Neural cell (in vitro differentiated cells): ENCODE measurements around the gene TNS1. TPM values are rescaled to one million over a fixed set of nuclear protein-coding genes. Genes with fewer than 3 reads are reported as not detected.

ENCODE experiments used
- H2AFZ ChIP-seq: fragments of 200-600, 300-800 bp; sonication (generic), shearing (Covaris generic); 2 replicates; pipeline ENCODE4 v1.6.0; 2014; ENCODE audit warnings: low read depth, mild to moderate bottlenecking, antibody characterized with exemption, low read length, moderate library complexity
- H3F3A ChIP-seq: fragments of 200-600 bp; shearing (Covaris generic); 2 replicates; pipeline ENCODE4 v1.6.1; 2016; ENCODE audit warnings: mild to moderate bottlenecking, moderate library complexity, mixed read lengths, antibody characterized with exemption, low read length; ENCODE audit not compliant: insufficient read depth, poor library complexity, severe bottlenecking
- H3K27ac ChIP-seq: fragments of 200-600, 300-800 bp; sonication (generic), shearing (Covaris generic); 2 replicates; pipeline ENCODE4 v1.5.1; 2014; ENCODE audit warnings: mild to moderate bottlenecking, low read length, moderate library complexity
- H3K27me3 ChIP-seq: fragments of 300-800, 200-600 bp; sonication (generic), shearing (Covaris generic); 2 replicates; pipeline ENCODE4 v1.6.0; 2014; ENCODE audit warnings: mild to moderate bottlenecking, low read depth, low read length, moderate library complexity; ENCODE audit not compliant: insufficient read depth
- H3K36me3 ChIP-seq: fragments of 300-800, 200-600 bp; sonication (generic), shearing (Covaris generic); 2 replicates; pipeline ENCODE4 v1.5.1; 2014; ENCODE audit warnings: mild to moderate bottlenecking, antibody characterized with exemption, low read length, moderate library complexity; ENCODE audit not compliant: insufficient read depth
- H3K4me2 ChIP-seq: fragments of 300-800, 200-600 bp; sonication (generic), shearing (Covaris generic); 2 replicates; pipeline ENCODE4 v1.6.0; 2014; ENCODE audit warnings: mild to moderate bottlenecking, low read length
- H3K4me3 ChIP-seq: fragments of 300-800, 200-600 bp; sonication (generic), shearing (Covaris generic); 2 replicates; pipeline ENCODE4 v1.5.1; 2014; ENCODE audit warnings: mild to moderate bottlenecking, low read length, moderate library complexity
- H3K79me2 ChIP-seq: fragments of 200-600 bp; shearing (Covaris generic); replicated peaks from 2 replicates; pipeline ENCODE4 v1.6.0; 2014; ENCODE audit warnings: mild to moderate bottlenecking, low read length, moderate library complexity; ENCODE audit not compliant: insufficient read depth
- H3K9ac ChIP-seq: fragments of 300-800, 200-600 bp; sonication (generic), shearing (Covaris generic); 2 replicates; pipeline ENCODE4 v1.6.1; 2016; ENCODE audit warnings: mild to moderate bottlenecking, low read length, mixed read lengths
- H3K9me2 ChIP-seq: fragments of 200-600 bp; shearing (Covaris generic); 2 replicates; pipeline ENCODE4 v1.6.1; 2016; ENCODE audit warnings: mild to moderate bottlenecking, low read length, mixed read lengths; ENCODE audit not compliant: insufficient read depth
- H3K9me3 ChIP-seq: fragments of 200-600, 300-800 bp; sonication (generic), shearing (Covaris generic); 2 replicates; pipeline ENCODE4 v1.6.1; 2016; ENCODE audit warnings: mild to moderate bottlenecking, mixed run types, low read length, moderate library complexity, mixed read lengths
- H4K20me1 ChIP-seq: fragments of 200-600 bp; shearing (Covaris generic); 2 replicates; pipeline ENCODE4 v1.6.1; 2016; ENCODE audit warnings: mild to moderate bottlenecking, mixed run types; ENCODE audit not compliant: insufficient read depth
- EP300 ChIP-seq: fragments of 450-650 bp; conservative IDR thresholded peaks from 2 replicates; pipeline ENCODE4 v1.6.1; 2014; ENCODE audit warnings: antibody characterized with exemption, mild to moderate bottlenecking, moderate library complexity; ENCODE audit not compliant: poor library complexity, severe bottlenecking
- EZH2 ChIP-seq: fragments of 200-600, 300-800 bp; shearing (Covaris generic), sonication (generic); IDR thresholded peaks from 2 replicates; pipeline ENCODE4 v1.6.1; 2014; ENCODE audit warnings: antibody characterized with exemption, low read length, borderline replicate concordance, mild to moderate bottlenecking; ENCODE audit not compliant: insufficient read depth, poor library complexity, severe bottlenecking
- MXI1 ChIP-seq: fragments of 450-650 bp; conservative IDR thresholded peaks from 2 replicates; pipeline ENCODE4 v1.6.1; 2014; ENCODE audit warnings: antibody characterized with exemption, mild to moderate bottlenecking; ENCODE audit not compliant: poor library complexity, severe bottlenecking
- POLR2AphosphoS5 ChIP-seq: IDR thresholded peaks from 2 replicates; pipeline ENCODE4 v1.6.1; 2012
- RAD21 ChIP-seq: fragments of 450-650 bp; conservative IDR thresholded peaks from 2 replicates; pipeline ENCODE4 v1.6.1; 2014; ENCODE audit warnings: antibody characterized with exemption, mild to moderate bottlenecking, moderate library complexity
- SMC3 ChIP-seq: fragments of 450-650 bp; conservative IDR thresholded peaks from 2 replicates; pipeline ENCODE4 v1.6.1; 2014; ENCODE audit warnings: antibody characterized with exemption, mild to moderate bottlenecking, moderate library complexity; ENCODE audit not compliant: poor library complexity
- TAF1 ChIP-seq: IDR thresholded peaks from 2 replicates; pipeline ENCODE4 v1.6.1; 2012; ENCODE audit warnings: low read depth
- polyA plus RNA-seq: library from polyadenylated mRNA; depleted of rRNA; stranded (reverse); fragments of >200 nt; gene quantifications from 2 replicates; pipeline ENCODE4 v1.2.3, GENCODE V29; 2014
- TF ChIP-seq, protein P1 (sequence below): fragments of 450-650 bp; IDR thresholded peaks from 2 replicates; pipeline ENCODE4 v1.5.1; 2014; ENCODE audit warnings: antibody characterized with exemption, mild to moderate bottlenecking, moderate library complexity; ENCODE audit not compliant: poor library complexity, severe bottlenecking
- TF ChIP-seq, protein P2 (sequence below): IDR thresholded peaks from 2 replicates; pipeline ENCODE4 v1.6.1; 2012; ENCODE audit warnings: borderline replicate concordance

The TNS1 gene
- polyA plus RNA-seq, 1 donor from 2014 or later: 1.5 TPM

DNA sequence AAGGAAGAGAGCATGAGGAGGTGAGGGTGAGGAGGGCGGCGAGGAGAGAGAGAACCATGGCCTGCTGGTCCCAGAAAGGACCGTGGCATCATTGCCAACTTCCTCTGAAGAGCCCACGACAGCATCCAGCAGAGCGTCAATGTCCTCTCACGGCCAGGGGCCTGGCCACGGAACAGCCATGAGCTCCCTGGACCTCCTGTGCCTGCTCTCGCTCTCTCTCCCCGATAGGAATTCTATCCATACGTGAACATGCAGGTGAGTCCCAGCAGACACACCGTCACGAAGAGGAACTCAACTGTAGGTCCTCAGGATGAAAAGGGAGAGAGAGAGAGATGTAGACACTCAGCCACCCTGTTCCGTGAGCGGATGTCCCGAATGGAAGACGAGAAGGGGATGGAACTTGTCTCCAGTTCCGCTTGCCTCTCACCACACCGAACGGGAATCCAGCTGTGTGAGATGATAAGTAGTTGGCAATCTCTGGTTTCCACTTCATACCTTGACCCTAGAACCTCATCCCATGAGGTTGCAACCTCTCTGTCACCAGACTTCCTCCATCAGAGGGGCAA is 107.6 kb downstream of the TNS1 start:
- no peaks in the 10 kb centered on the region for H3F3A ChIP-seq
- H3K9ac ChIP-seq: no peak overlapping the region
- no peak overlapping the region for H3K4me2 ChIP-seq
- no peaks in the 10 kb centered on the region for H3K79me2 ChIP-seq
- H3K9me2 ChIP-seq: no peaks in the 10 kb centered on the region
- no peaks in the 10 kb centered on the region for H3K27me3 ChIP-seq
- no peak overlapping the region for H3K4me3 ChIP-seq
- TF ChIP-seq TAF1 (no peak), RAD21 (no peak), EZH2 (no peak), POLR2AphosphoS5 (no peak), EP300 (no peak), SMC3 (no peak), MXI1 (no peak)
- TF ChIP-seq, protein P1, sequence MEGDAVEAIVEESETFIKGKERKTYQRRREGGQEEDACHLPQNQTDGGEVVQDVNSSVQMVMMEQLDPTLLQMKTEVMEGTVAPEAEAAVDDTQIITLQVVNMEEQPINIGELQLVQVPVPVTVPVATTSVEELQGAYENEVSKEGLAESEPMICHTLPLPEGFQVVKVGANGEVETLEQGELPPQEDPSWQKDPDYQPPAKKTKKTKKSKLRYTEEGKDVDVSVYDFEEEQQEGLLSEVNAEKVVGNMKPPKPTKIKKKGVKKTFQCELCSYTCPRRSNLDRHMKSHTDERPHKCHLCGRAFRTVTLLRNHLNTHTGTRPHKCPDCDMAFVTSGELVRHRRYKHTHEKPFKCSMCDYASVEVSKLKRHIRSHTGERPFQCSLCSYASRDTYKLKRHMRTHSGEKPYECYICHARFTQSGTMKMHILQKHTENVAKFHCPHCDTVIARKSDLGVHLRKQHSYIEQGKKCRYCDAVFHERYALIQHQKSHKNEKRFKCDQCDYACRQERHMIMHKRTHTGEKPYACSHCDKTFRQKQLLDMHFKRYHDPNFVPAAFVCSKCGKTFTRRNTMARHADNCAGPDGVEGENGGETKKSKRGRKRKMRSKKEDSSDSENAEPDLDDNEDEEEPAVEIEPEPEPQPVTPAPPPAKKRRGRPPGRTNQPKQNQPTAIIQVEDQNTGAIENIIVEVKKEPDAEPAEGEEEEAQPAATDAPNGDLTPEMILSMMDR: no peak
- TF ChIP-seq, protein P2, sequence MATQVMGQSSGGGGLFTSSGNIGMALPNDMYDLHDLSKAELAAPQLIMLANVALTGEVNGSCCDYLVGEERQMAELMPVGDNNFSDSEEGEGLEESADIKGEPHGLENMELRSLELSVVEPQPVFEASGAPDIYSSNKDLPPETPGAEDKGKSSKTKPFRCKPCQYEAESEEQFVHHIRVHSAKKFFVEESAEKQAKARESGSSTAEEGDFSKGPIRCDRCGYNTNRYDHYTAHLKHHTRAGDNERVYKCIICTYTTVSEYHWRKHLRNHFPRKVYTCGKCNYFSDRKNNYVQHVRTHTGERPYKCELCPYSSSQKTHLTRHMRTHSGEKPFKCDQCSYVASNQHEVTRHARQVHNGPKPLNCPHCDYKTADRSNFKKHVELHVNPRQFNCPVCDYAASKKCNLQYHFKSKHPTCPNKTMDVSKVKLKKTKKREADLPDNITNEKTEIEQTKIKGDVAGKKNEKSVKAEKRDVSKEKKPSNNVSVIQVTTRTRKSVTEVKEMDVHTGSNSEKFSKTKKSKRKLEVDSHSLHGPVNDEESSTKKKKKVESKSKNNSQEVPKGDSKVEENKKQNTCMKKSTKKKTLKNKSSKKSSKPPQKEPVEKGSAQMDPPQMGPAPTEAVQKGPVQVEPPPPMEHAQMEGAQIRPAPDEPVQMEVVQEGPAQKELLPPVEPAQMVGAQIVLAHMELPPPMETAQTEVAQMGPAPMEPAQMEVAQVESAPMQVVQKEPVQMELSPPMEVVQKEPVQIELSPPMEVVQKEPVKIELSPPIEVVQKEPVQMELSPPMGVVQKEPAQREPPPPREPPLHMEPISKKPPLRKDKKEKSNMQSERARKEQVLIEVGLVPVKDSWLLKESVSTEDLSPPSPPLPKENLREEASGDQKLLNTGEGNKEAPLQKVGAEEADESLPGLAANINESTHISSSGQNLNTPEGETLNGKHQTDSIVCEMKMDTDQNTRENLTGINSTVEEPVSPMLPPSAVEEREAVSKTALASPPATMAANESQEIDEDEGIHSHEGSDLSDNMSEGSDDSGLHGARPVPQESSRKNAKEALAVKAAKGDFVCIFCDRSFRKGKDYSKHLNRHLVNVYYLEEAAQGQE: no peak
- H3K36me3 ChIP-seq: no peaks in the 10 kb centered on the region
- H3K27ac ChIP-seq: no peak overlapping the region
- H4K20me1 ChIP-seq: no peaks in the 10 kb centered on the region
- H3K9me3 ChIP-seq: no peaks in the 10 kb centered on the region
- H2AFZ ChIP-seq: no peak overlapping the region

DNA sequence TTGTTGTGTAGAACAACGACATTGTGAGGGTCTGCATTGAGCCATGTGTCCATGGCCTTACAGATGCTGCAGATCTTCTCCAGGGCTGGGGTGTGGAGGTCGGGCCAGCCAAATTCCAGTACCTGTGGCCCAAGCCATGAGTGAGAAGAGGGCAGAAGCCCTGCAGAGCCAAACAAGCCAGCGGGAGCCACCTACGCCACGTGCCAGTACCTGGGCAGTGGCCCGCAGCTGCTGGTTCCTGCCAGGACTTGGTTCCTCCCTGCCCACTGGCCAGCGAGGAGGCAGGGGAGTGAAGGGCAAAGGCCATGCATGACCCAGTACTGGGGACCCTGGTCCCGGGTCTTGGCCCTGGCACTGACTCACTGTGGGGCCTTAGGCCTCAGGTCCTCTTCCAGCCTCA is 109.4 kb downstream of the TNS1 start:
- H3K9ac ChIP-seq: no peak overlapping the region
- no peaks in the 10 kb centered on the region for H3K27me3 ChIP-seq
- H3K36me3 ChIP-seq: no peaks in the 10 kb centered on the region
- H2AFZ ChIP-seq: no peak overlapping the region
- H3K9me3 ChIP-seq: no peaks in the 10 kb centered on the region
- TF ChIP-seq EZH2: no peak
- no peak for TF ChIP-seq TAF1
- no peak for TF ChIP-seq EP300
- TF ChIP-seq SMC3: no peak
- TF ChIP-seq, protein P2: no peak
- no peak for TF ChIP-seq POLR2AphosphoS5
- TF ChIP-seq, protein P1: no peak
- TF ChIP-seq MXI1: no peak
- no peak for TF ChIP-seq RAD21
- no peaks in the 10 kb centered on the region for H4K20me1 ChIP-seq
- H3K27ac ChIP-seq: no peak overlapping the region
- no peak overlapping the region for H3K4me2 ChIP-seq
- H3K79me2 ChIP-seq: no peaks in the 10 kb centered on the region
- no peaks in the 10 kb centered on the region for H3K9me2 ChIP-seq
- no peaks in the 10 kb centered on the region for H3F3A ChIP-seq
- H3K4me3 ChIP-seq: no peak overlapping the region
